ENCODE results near the gene COPZ1.
A peak's percentile ranks its signal among the peaks of the same experiment; 100 is the strongest.
"Not testable (repeated sequence)": the region's sequence is repeated elsewhere in the genome, so short reads cannot be mapped to it uniquely, and the experiment has no call there.

Gene COPZ1

GRCh38 chr12:54294152-54294952 lies 30.6 kb upstream of the COPZ1 start:
- DNase-seq (ENCODE audit: low spot score) = peak; percentile 57

DNA sequence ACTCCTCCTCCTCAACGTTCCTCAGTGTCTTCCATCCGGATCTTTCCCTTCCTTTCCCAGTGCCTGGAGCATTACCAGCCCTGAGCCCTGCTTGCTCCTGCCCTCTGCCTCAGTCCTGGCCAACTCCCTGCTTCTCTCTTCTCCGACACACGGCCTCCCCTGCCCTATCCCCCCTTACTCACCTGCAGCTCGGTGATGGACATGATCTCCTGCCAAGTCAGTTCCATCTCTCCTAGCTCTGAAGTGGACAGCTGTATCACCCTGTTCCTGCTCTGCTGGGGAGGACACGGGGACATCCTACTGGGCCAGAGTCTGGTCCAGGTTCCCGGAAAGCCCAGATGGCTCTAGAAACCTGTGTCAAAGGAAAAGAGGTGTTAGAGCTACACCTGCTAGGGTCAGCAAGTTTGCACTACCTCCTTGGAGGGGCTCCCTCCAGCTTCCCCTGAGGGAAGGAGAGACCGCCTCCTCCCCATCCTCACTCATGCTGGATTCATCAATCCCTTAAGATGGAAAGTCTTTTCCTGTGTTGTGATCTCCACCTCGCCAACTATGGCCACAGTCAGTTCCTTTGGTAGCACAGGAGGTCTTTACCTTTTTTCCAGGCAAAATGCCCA lies 29.9 kb upstream of the COPZ1 start:
- DNase-seq (ENCODE audit: low spot score) = no peak

DNA sequence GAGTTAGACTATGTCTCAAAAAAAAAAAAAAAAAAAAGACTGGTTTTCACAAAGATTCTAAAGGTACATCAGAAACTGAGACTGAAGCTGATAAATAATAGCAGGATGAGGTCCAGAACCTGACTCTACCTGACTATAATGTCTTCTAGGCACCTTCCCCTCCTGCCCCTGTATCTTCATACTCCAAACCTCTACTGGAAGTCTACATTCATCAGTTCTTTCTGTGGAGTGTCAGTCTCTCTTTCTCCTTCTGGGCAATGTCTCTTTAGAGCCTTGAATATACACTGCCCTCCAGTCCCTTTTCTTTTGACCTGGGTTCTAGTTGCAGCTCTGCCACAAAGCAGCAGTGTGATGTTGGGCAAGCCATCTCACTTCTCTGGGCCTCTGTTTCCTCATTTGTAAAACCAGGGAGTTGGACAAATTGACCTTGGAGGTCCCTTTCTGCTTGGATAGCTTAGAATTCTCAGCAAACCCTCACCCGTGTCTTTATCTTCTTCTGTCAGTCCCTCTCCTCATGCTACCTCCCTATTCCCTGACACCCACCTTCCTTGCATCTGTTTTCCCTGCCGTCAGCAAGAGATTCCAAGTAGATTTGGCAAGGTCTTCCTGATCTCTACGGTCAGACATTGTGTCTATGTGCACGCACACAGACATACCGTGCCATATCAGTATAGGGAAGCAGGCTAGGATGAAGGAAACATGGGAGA lies 28.4 kb upstream of the COPZ1 start:
- no peak for DNase-seq (ENCODE audit: low spot score)

DNA sequence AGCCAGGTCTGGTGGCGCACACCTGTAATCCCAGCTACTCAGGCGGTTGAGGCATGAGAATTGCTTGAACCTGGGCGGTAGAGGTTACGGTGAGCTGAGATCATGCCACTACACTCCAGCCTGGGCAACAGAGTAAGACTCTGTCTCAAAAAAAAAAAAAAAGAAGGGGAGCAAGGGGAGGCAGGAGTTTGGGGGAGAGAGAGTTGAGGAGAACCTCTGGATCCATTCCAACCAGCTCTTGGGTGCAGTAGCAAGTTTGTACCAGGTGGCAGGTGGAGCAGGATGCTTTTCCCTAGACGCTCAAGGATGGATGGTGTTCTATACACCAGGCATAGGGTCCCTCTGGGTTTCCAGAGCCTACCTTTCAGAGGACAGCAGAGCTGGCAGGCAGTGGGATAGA lies 26.0 kb upstream of the COPZ1 start:
- DNase-seq (ENCODE audit: low spot score) = no peak

DNA sequence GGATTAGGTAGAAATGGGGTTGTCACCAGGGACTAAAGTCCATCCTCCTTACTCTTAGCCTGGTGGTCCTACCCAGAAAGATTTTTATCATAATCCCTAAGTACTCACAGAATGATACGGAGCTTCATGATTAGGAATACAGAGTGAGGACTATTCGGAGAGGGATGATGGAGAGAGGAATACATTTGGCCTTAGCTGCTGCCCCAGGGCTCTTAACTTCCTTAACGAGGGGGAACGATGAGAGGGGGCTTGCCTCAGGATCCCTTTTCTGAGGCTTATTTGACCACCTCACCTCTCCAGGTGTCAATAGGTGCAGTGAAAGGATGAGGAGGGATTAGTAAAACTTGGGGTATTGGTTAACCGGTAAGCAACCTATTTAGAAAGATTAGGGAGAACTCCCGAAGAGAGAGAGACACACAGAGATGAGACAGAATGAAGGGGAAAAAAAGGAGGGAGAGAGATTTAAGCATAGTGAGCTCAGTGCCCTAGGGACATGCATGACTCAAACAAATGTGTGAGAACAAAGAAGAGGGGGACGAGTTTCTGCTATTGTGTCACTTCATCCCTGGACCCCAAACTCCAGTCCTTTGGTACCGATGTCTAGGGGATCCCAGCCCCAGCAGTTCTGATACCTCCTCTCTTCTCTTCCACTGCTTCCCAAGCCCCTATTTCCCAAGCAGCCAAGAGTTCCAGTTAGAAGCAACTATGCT lies 25.3 kb upstream of the COPZ1 start:
- no peak for DNase-seq (ENCODE audit: low spot score)

- no peak for DNase-seq (ENCODE audit: low spot score)
These were observed 24.7 kb upstream of the COPZ1 start for GRCh38 chr12:54300225-54300731.

DNA sequence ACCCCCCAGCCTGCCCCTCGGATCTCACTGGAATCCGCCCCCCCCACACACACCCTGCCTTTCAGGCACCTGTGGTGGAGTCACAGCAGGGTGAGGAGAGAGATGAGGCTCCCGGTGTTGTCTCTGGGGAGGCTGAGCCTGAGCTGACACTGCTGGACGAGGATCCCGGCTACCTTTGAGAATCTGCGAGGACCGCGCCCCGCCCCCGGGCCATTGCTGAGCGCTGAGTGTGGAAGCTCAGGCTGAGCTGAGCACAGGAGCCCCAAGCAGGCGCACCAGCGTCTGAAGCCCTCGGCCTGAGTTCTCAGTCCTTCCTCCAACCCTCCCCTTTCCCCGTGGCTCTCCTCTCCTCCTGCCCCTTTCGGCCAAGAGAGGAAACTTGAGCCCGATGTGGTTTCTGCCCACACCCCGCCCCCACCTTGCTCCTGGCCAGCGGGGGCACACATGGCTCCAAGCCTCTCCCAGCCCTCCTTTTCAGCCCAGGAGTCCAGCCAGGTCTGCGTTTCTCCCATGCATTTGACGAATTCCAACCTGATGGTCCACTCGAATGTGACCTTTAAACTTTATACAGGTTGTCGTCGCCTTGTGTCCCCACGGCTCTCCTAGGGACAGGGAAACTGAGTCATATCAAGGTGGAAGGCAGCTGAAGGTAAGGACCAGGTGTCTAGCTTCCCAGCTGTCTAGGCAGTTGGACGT lies 24.1 kb upstream of the COPZ1 start, which contains the start of gene NFE2:
NFE2 (minus strand) TSS at position 284 of the 696 bp plus-strand sequence. CDS start 5,767 bp downstream, outside the sequence.
- DNase-seq (ENCODE audit: low spot score) = peak; percentile 75

GRCh38 chr12:54301428-54302048 lies 23.4 kb upstream of the COPZ1 start:
- no peak for DNase-seq (ENCODE audit: low spot score)

DNA sequence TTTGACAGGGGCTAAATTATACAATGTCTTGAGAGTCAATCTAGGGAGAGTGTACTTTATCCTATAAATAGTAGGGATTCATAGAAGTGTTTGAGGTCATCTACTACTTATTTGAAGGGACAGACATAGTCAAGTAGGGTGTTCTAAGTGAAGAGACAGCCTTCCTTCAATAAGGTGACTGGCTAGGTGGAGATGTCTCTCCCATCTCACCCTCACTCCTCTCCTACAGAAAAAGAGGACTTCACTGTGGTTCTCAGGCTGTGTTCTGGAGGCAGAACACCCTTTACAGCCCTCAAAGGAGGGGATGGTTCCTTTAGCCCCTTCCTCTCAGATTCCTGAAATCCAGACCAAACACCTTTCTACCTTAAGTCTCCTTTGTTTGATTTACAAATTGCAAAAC lies 21.3 kb upstream of the COPZ1 start:
- no peak for DNase-seq (ENCODE audit: low spot score)

GRCh38 chr12:54304187-54304810 lies 20.6 kb upstream of the COPZ1 start:
- DNase-seq (ENCODE audit: low spot score) = no peak

GRCh38 chr12:54306925-54307741 lies 17.8 kb upstream of the COPZ1 start:
- no peak for DNase-seq (ENCODE audit: low spot score)

DNA sequence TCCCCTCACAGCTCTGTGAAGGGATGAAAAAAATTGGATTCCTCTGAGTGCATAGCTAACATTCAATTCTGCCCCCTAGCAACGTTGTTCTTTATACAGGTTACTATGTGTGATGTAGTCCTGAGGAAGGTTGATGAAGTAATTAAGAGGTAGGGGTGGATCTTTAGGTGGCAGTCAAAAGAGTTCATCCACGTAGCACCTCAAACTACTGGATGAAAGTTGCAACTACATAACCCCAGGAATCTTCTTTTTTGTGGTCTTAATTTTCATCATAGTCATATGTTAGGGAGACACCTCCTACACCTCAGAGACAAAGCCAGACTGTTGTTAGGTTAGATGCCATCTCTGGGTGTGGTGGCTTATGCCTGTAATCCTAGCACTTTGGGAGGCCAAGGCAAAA lies 13.9 kb upstream of the COPZ1 start:
- DNase-seq (ENCODE audit: low spot score) = no peak

- DNase-seq (ENCODE audit: low spot score) = not testable (repeated sequence)
These were observed 12.6 kb upstream of the COPZ1 start for GRCh38 chr12:54312309-54312708.

DNA sequence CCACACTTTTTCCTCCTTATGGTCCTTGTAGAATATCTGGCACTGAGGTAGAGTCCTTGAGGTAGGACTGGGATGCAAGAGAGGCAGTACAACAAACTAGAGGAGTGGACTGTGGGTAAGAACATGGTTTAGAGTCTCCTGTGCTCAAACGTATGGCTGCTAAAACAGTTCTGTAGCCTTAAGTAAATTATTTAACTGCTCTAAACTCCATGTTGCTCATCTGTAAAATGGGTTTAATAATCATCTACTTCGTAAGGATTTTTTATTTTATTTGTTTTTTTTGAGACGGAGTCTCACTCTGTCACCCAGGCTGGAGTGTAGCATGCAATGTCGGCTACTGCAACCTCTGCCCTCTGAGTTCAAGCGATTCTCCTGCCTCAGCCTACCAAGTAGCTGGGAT lies 3.6 kb upstream of the COPZ1 start:
- DNase-seq (ENCODE audit: low spot score) = no peak

DNA sequence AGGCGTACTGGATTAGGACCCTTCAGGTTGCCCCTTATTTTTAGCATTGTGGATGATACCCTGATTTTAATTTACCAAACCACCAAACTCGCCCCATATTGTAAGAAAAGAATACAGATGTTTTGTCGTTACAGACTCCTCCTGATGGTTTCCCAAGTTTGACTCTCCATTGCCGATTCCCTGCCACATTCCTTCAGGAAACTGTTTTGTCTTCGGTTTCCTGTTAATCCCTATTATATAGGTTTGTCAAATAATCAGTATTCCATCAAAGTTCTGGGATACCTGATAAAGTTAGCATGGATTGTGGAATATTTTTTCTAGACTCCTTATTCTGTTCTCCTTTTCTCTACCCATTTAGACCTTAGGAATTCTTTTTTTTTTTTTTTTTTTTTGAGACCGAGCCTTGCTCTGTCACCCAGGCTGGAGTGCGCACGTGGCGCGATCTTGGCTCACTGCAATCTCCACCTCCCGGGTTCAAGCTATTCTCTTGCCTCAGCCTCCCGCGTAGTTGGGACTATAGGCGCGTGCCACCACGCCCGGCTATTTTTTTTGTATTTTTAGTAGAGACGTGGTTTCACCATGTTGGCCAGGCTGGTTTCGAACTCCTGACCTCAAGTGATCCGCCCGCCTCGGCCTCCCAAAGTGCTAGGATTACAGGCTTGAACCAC lies 645 bp downstream of the COPZ1 start:
- not testable (repeated sequence) for DNase-seq (ENCODE audit: low spot score)

GRCh38 chr12:54328595-54329337 lies 3.8 kb downstream of the COPZ1 start:
- no peak for DNase-seq (ENCODE audit: low spot score)

GRCh38 chr12:54329759-54330158 lies 4.8 kb downstream of the COPZ1 start:
- no peak for DNase-seq (ENCODE audit: low spot score)

GRCh38 chr12:54330442-54330841 lies 5.5 kb downstream of the COPZ1 start:
- peak; percentile 82 for DNase-seq (ENCODE audit: low spot score)

Data from SK-N-DZ (cell line).